Measurements from ENCODE around the gene SLC25A44.

The SLC25A44 gene

GRCh38 chr1:156193488-156194299 is at the start of gene SLC25A44:
Gene SLC25A44, plus strand, starts transcription at chr1:156194104. Its CDS starts 5,744 bp downstream, at chr1:156199848.
- DNase-seq, result peak; percentile 99

- no peak for DNase-seq
Measured at GRCh38 chr1:156144742-156145141, 49.2 kb upstream of the SLC25A44 start.

GRCh38 chr1:156145650-156146019 is 48.3 kb upstream of the SLC25A44 start:
- no peak for DNase-seq

- DNase-seq, result peak; percentile 95
Measured at GRCh38 chr1:156146020-156146768, 47.7 kb upstream of the SLC25A44 start.

GRCh38 chr1:156146769-156147405 is 47.0 kb upstream of the SLC25A44 start:
- DNase-seq, result no peak

- no peak for DNase-seq
Measured at GRCh38 chr1:156148216-156148615, 45.7 kb upstream of the SLC25A44 start.

- DNase-seq, result no peak
Measured at GRCh38 chr1:156149374-156150332, 44.3 kb upstream of the SLC25A44 start.

GRCh38 chr1:156150333-156151011 is 43.4 kb upstream of the SLC25A44 start:
- DNase-seq, result no peak

- DNase-seq, result peak; percentile 50
Measured at GRCh38 chr1:156151093-156151688, 42.7 kb upstream of the SLC25A44 start.

GRCh38 chr1:156152628-156153027 is 41.3 kb upstream of the SLC25A44 start:
- no peak for DNase-seq

GRCh38 chr1:156153362-156153761 is 40.5 kb upstream of the SLC25A44 start, which contains the start of gene SEMA4A:
Gene SEMA4A, plus strand, starts transcription at chr1:156153585. Its CDS starts 994 bp downstream, at chr1:156154579.
- DNase-seq, result no peak

- DNase-seq, result no peak
Measured at GRCh38 chr1:156154317-156154749, 39.6 kb upstream of the SLC25A44 start.

- DNase-seq, result no peak
Measured at GRCh38 chr1:156155756-156156510, 38.0 kb upstream of the SLC25A44 start.

- no peak for DNase-seq
Measured at GRCh38 chr1:156157506-156157905, 36.4 kb upstream of the SLC25A44 start.

GRCh38 chr1:156157966-156158365 is 35.9 kb upstream of the SLC25A44 start:
- DNase-seq, result no peak

- no peak for DNase-seq
Measured at GRCh38 chr1:156160000-156160742, 33.7 kb upstream of the SLC25A44 start.

- peak; percentile 80 for DNase-seq
Measured at GRCh38 chr1:156160743-156161171, 33.1 kb upstream of the SLC25A44 start.

GRCh38 chr1:156162430-156163037 is 31.4 kb upstream of the SLC25A44 start:
- DNase-seq, result no peak

- DNase-seq, result no peak
Measured at GRCh38 chr1:156163712-156164111, 30.2 kb upstream of the SLC25A44 start.
